ENCODE results near the gene PRM1. TPM values are rescaled to one million over a fixed set of nuclear protein-coding genes. Genes with fewer than 3 reads are reported as not detected.

Gene PRM1
- total and polyA plus RNA-seq, 4 donors = not detected

- Histone ChIP-seq H3K9ac (ENCODE audit: low read depth in 1 of 2, low read length in 2 of 2) (no peak overlapping the region), H3K27me3 (ENCODE audit: control insufficient read depth in 4 of 4, insufficient read depth in 4 of 4, low read length in 3 of 4) (no peaks in the 10 kb centered on the region), H3K36me3 (ENCODE audit: control insufficient read depth in 4 of 4, insufficient read depth in 3 of 4, low read depth in 1 of 4, low read length in 3 of 4) (peaks cover 0 to 1% (median 0%) of the 10 kb centered on the region in 4 donors), H3K9me3 (ENCODE audit: control insufficient read depth in 4 of 4, low read length in 3 of 4) (no peaks in the 10 kb centered on the region), H3K4me3 (ENCODE audit: low read depth in 1 of 3, low read length in 3 of 3) (peak overlapping the region in 2 of 3 donors; percentile 2 to 24), H3K27ac (ENCODE audit: low read depth in 1 of 2, low read length in 2 of 2) (peak overlapping the region in 1 of 2 donors; percentile 36), H3K4me1 (ENCODE audit: control insufficient read depth in 4 of 4, insufficient read depth in 4 of 4, low read length in 3 of 4) (peaks cover 10 to 28% (median 18%) of the 10 kb centered on the region in 4 donors)
- 82% methylated on average over 5 of the region's 5 CpGs for WGBS
- TF ChIP-seq MAX (IDR thresholded peaks at IDR 0.05) (no peak), YY1 (IDR thresholded peaks at IDR 0.05) (no peak), CTCF (IDR thresholded peaks at IDR 0.05; ENCODE audit: low read depth, low read length, missing input control) (no peak), SP1 (IDR thresholded peaks at IDR 0.05) (no peak), REST (IDR thresholded peaks at IDR 0.05) (no peak), RXRA (IDR thresholded peaks at IDR 0.05) (no peak), HNF4G (IDR thresholded peaks at IDR 0.05) (no peak), HNF4A (conservative IDR thresholded peaks at IDR 0.05) (no peak), EGR1 (IDR thresholded peaks at IDR 0.05; ENCODE audit: low read depth in 2 of 2) (no peak), GABPA (IDR thresholded peaks at IDR 0.05 in 1 of 2, conservative IDR thresholded peaks at IDR 0.05 in 1 of 2) (no peak), FOXA1 (IDR thresholded peaks at IDR 0.05) (no peak), ATF3 (IDR thresholded peaks at IDR 0.05) (no peak), JUND (IDR thresholded peaks at IDR 0.05) (no peak), ZBTB33 (IDR thresholded peaks at IDR 0.05) (no peak), NR2F2 (IDR thresholded peaks at IDR 0.05) (no peak), RAD21 (IDR thresholded peaks at IDR 0.05) (no peak), TAF1 (conservative IDR thresholded peaks at IDR 0.05) (no peak), FOXA2 (IDR thresholded peaks at IDR 0.05) (no peak)
- no peak for DNase-seq (ENCODE audit: low spot score)
These were observed 27.8 kb downstream of the PRM1 start for GRCh38 chr16:11253009-11253994.
